HepG2 (cell line): ENCODE data around the gene RRP9. TPM values are rescaled to one million over a fixed set of nuclear protein-coding genes. Genes with fewer than 3 reads are reported as not detected.
A peak's percentile ranks its signal among the peaks of the same experiment; 100 is the strongest.

ENCODE experiments used
- CREB3 ChIP-seq: sonication (generic); formaldehyde crosslinking; IDR thresholded peaks from 2 replicates; pipeline ENCODE4 v1.5.0; 2020; ENCODE audit warnings: missing genetic modification reagents
- HDAC2 ChIP-seq: sonication (generic); formaldehyde crosslinking; IDR thresholded peaks from 2 replicates; pipeline ENCODE4 v1.4.0; 2020; ENCODE audit warnings: missing genetic modification reagents
- HNRNPL ChIP-seq: fragments of 200-400 bp; formaldehyde crosslinking; IDR thresholded peaks from 2 replicates; pipeline ENCODE4 v1.6.1; 2017; ENCODE audit warnings: mild to moderate bottlenecking, low read depth, low read length
- KAT2B ChIP-seq: fragments of 150-350 bp; IDR thresholded peaks from 2 replicates; pipeline ENCODE4 v1.6.1; 2014; ENCODE audit warnings: low read depth, low read length, borderline replicate concordance
- ONECUT2 ChIP-seq: sonication (generic); formaldehyde crosslinking; IDR thresholded peaks from 2 replicates; pipeline ENCODE4 v1.4.0; 2020; ENCODE audit warnings: missing genetic modification reagents
- POLR2AphosphoS2 ChIP-seq: IDR thresholded peaks from 2 replicates; pipeline ENCODE4 v1.6.1; 2011; ENCODE audit warnings: low read depth, low read length, improper control_type of control experiment
- SMAD3 ChIP-seq: sonication (generic); formaldehyde crosslinking; IDR thresholded peaks from 2 replicates; pipeline ENCODE4 v1.4.0; 2020; ENCODE audit warnings: missing genetic modification reagents
- SMYD3 ChIP-seq: sonication (generic); formaldehyde crosslinking; IDR thresholded peaks from 2 replicates; pipeline ENCODE4 v1.8.1; 2023; ENCODE audit warnings: mild to moderate bottlenecking, missing genetic modification reagents
- TERF1 ChIP-seq: sonication (generic); formaldehyde crosslinking; IDR thresholded peaks from 2 replicates; pipeline ENCODE4 v1.8.0; 2022; ENCODE audit warnings: mild to moderate bottlenecking, missing genetic modification reagents, moderate library complexity
- TP53 ChIP-seq: sonication (generic); formaldehyde crosslinking; conservative IDR thresholded peaks from 2 replicates; pipeline ENCODE4 v1.4.0; 2020; ENCODE audit warnings: missing genetic modification reagents
- ZFP36L2 ChIP-seq: sonication (generic); formaldehyde crosslinking; IDR thresholded peaks from 2 replicates; pipeline ENCODE4 v1.4.0; 2020; ENCODE audit warnings: missing genetic modification reagents
- ZFP82 ChIP-seq: sonication (generic); formaldehyde crosslinking; IDR thresholded peaks from 2 replicates; pipeline ENCODE4 v1.5.1; 2020; ENCODE audit warnings: mild to moderate bottlenecking, missing genetic modification reagents, borderline replicate concordance
- ZNF232 ChIP-seq: sonication (generic); formaldehyde crosslinking; IDR thresholded peaks from 2 replicates; pipeline ENCODE4 v1.4.0; 2020; ENCODE audit warnings: missing genetic modification reagents, borderline replicate concordance
- ZNF430 ChIP-seq: sonication (generic); formaldehyde crosslinking; IDR thresholded peaks from 2 replicates; pipeline ENCODE4 v1.9.0; 2021; ENCODE audit warnings: mild to moderate bottlenecking, missing genetic modification reagents
- ZNF597 ChIP-seq: sonication (generic); formaldehyde crosslinking; IDR thresholded peaks from 2 replicates; pipeline ENCODE4 v1.5.0; 2020; ENCODE audit warnings: missing genetic modification reagents
- ZNF646 ChIP-seq: sonication (generic); formaldehyde crosslinking; IDR thresholded peaks from 2 replicates; pipeline ENCODE4 v1.9.0; 2021; ENCODE audit warnings: mild to moderate bottlenecking, missing genetic modification reagents
- ZNF772 ChIP-seq: sonication (generic); formaldehyde crosslinking; IDR thresholded peaks from 2 replicates; pipeline ENCODE4 v1.5.0; 2020; ENCODE audit warnings: mild to moderate bottlenecking, missing genetic modification reagents
- ZNF83 ChIP-seq: sonication (generic); formaldehyde crosslinking; IDR thresholded peaks from 2 replicates; pipeline ENCODE4 v1.4.0; 2020; ENCODE audit warnings: missing genetic modification reagents, mild to moderate bottlenecking, borderline replicate concordance
- ZSCAN20 ChIP-seq: sonication (generic); formaldehyde crosslinking; IDR thresholded peaks from 2 replicates; pipeline ENCODE4 v1.4.0; 2020; ENCODE audit warnings: missing genetic modification reagents, mild to moderate bottlenecking, borderline replicate concordance
- polyA plus RNA-seq, 8 experiments: library from polyadenylated mRNA; depleted of rRNA in 3 of 8; stranded (reverse) in 7 of 8; unstranded in 1 of 8; fragments of >200 nt; fragmentation: Illumina TruSeq in 4 of 8; extraction: Trizol in 4 of 8; gene quantifications; 2 replicates each; pipeline versions ENCODE4 v1.2.1 to v1.2.3, GENCODE V29; 2011 to 2016; ENCODE audit warnings: low read depth in 4 of 8, missing spikeins in 1 of 8, mixed read lengths in 1 of 8; ENCODE audit not compliant: insufficient read depth in 1 of 8
- total RNA-seq, 5 experiments: library from RNA; depleted of rRNA; stranded (reverse); fragments of >200 nt; fragmentation: Illumina TruSeq; extraction: Trizol; gene quantifications; 2 replicates each; pipeline ENCODE4 v1.2.3, GENCODE V29; 2016; ENCODE audit warnings: low read depth in 1 of 5

The RRP9 gene
- total and polyA plus RNA-seq, 2 of the 13 experiments (the other 11 are each of a cell fraction or from before 2014, with no cell fraction given) = 14.8 to 44.0 TPM

- TF ChIP-seq SMYD3 (CRISPR knock-in tag) (peak; percentile 35; the same call in 1 of the 2 replicates), HDAC2 (CRISPR knock-in tag) (peak; percentile 77), ZFP82 (CRISPR knock-in tag) (no peak), TERF1 (CRISPR knock-in tag) (no peak), ZNF83 (CRISPR knock-in tag) (peak; percentile 5; the same call in 1 of the 2 replicates), TP53 (CRISPR knock-in tag) (no peak), KAT2B (no peak), ONECUT2 (CRISPR knock-in tag) (no peak; the same call in 1 of the 2 replicates), ZNF597 (CRISPR knock-in tag) (no peak), ZNF772 (CRISPR knock-in tag) (peak; percentile 96), SMAD3 (CRISPR knock-in tag) (no peak; the same call in 1 of the 2 replicates), CREB3 (peak; percentile 65; the same call in 1 of the 2 replicates), ZSCAN20 (peak; percentile 76; the same call in 1 of the 2 replicates), HNRNPL (no peak), POLR2AphosphoS2 (0 out of 2 replicates have a peak, but pooled peaks have one; percentile 48), ZFP36L2 (CRISPR knock-in tag) (no peak), ZNF430 (peak; percentile 76), ZNF646 (CRISPR knock-in tag) (0 out of 2 replicates have a peak, but pooled peaks have one; percentile 0), ZNF232 (CRISPR knock-in tag) (peak; percentile 4; the same call in 1 of the 2 replicates)
Measured at GRCh38 chr3:51982838-51983577, 41.3 kb upstream of the RRP9 start, which contains the start of gene ACY1 (continued).
